K562 (cell line): ENCODE data around the gene GGTLC1.

Experiments used
- ETV6 ChIP-seq, 3 experiments: fragments of 150-350 bp in 1 of 3; sonication (generic) in 1 of 3; formaldehyde crosslinking in 1 of 3; IDR thresholded peaks; 2 replicates each; pipeline versions ENCODE4 v1.6.1 to v1.8.0; 2014 to 2022; ENCODE audit warnings: borderline replicate concordance in 2 of 3, low read depth in 2 of 3, antibody characterized with exemption in 1 of 3, low read length in 1 of 3, mild to moderate bottlenecking in 1 of 3, missing genetic modification reagents in 1 of 3
- GABPA ChIP-seq: fragments of 200-800 bp; sonication (Bioruptor generic); conservative IDR thresholded peaks from 2 replicates; pipeline ENCODE4 v1.6.1; 2016; ENCODE audit warnings: low read depth, missing genetic modification characterization, missing compliant biosample characterization
- RFX5 ChIP-seq: IDR thresholded peaks from 2 replicates; pipeline ENCODE4 v1.6.1; 2011; ENCODE audit warnings: low read depth, mild to moderate bottlenecking, improper control_type of control experiment, low read length
- TF ChIP-seq, protein P1 (sequence below): sonication (generic); formaldehyde crosslinking; IDR thresholded peaks from 2 replicates; pipeline ENCODE4 v1.8.1; 2023; ENCODE audit warnings: mild to moderate bottlenecking, missing genetic modification reagents

GRCh38 chr20:24027229-24027628, 38.6 kb upstream of the GGTLC1 start:
- TF ChIP-seq, protein P1, sequence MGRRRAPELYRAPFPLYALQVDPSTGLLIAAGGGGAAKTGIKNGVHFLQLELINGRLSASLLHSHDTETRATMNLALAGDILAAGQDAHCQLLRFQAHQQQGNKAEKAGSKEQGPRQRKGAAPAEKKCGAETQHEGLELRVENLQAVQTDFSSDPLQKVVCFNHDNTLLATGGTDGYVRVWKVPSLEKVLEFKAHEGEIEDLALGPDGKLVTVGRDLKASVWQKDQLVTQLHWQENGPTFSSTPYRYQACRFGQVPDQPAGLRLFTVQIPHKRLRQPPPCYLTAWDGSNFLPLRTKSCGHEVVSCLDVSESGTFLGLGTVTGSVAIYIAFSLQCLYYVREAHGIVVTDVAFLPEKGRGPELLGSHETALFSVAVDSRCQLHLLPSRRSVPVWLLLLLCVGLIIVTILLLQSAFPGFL (CRISPR knock-in tag) = no peak
- TF ChIP-seq RFX5 = no peak
- TF ChIP-seq GABPA (tag) = peak; percentile 47
- TF ChIP-seq ETV6 (IDR thresholded peaks at IDR 0.05; ENCODE audit: borderline replicate concordance in 1 of 2, low read depth in 2 of 2, low read length in 1 of 2) = no peak
- no peak for TF ChIP-seq ETV6 (CRISPR knock-in tag; IDR thresholded peaks at IDR 0.05; ENCODE audit: borderline replicate concordance)
